ENCODE results near the gene FGGY.

GRCh38 chr1:59442492-59442891, 145.6 kb downstream of the FGGY start:
- TF ChIP-seq CTCF (IDR thresholded peaks at IDR 0.05) (no peak), POLR2A (IDR thresholded peaks at IDR 0.05) (no peak)
